HEK293T (cell line): ENCODE measurements around the gene AGBL4.

ENCODE experiments used
- CTCF ChIA-PET: fragments of 350-600 bp; formaldehyde crosslinking; extraction: SDS; loops from one replicate; lab custom pipeline; 2021; ENCODE audit warnings: antibody characterized with exemption, inconsistent platforms; lab: Yijun Ruan, JAX
- POLR2A ChIA-PET: fragments of 350-600 bp; formaldehyde crosslinking; extraction: SDS; loops from one replicate; lab custom pipeline; 2020; ENCODE audit warnings: antibody characterized with exemption, inconsistent platforms; lab: Yijun Ruan, JAX
- DNase-seq: peaks from one replicate; pipeline ENCODE4 v3.0.0; 2012; ENCODE audit warnings: mixed read lengths; ENCODE audit errors: extremely low spot score
- ARNT ChIP-seq: fragments of 450-650 bp; IDR thresholded peaks from 2 replicates; pipeline ENCODE4 v1.6.1; 2017; ENCODE audit warnings: mild to moderate bottlenecking
- BHLHE40 ChIP-seq: fragments of 450-650 bp; IDR thresholded peaks from 2 replicates; pipeline ENCODE4 v1.6.1; 2016; ENCODE audit warnings: mild to moderate bottlenecking, moderate library complexity, borderline replicate concordance
- CTBP1 ChIP-seq: fragments of 450-650 bp; IDR thresholded peaks from 2 replicates; pipeline ENCODE4 v1.6.1; 2016; ENCODE audit warnings: borderline replicate concordance
- ELF4 ChIP-seq: fragments of 450-650 bp; IDR thresholded peaks from 2 replicates; pipeline ENCODE4 v1.6.1; 2017; ENCODE audit warnings: antibody characterized with exemption
- FOXA1 ChIP-seq: fragments of 450-650 bp; IDR thresholded peaks from 2 replicates; pipeline ENCODE4 v1.6.1; 2016; ENCODE audit warnings: mild to moderate bottlenecking
- FOXK2 ChIP-seq: fragments of 450-650 bp; IDR thresholded peaks from 2 replicates; pipeline ENCODE4 v1.6.1; 2016; ENCODE audit warnings: mild to moderate bottlenecking
- FOXM1 ChIP-seq: fragments of 450-650 bp; IDR thresholded peaks from 2 replicates; pipeline ENCODE4 v1.6.1; 2017; ENCODE audit warnings: mild to moderate bottlenecking, borderline replicate concordance
- HDGF ChIP-seq: fragments of 450-650 bp; IDR thresholded peaks from 2 replicates; pipeline ENCODE4 v1.6.1; 2017; ENCODE audit warnings: antibody characterized with exemption, borderline replicate concordance
- L3MBTL2 ChIP-seq: fragments of 450-650 bp; conservative IDR thresholded peaks from 2 replicates; pipeline ENCODE4 v1.6.1; 2016; ENCODE audit warnings: mild to moderate bottlenecking
- LEF1 ChIP-seq: fragments of 450-650 bp; IDR thresholded peaks from 2 replicates; pipeline ENCODE4 v1.6.1; 2017; ENCODE audit warnings: mild to moderate bottlenecking, borderline replicate concordance
- NFRKB ChIP-seq: fragments of 450-650 bp; IDR thresholded peaks from 2 replicates; pipeline ENCODE4 v1.6.1; 2016; ENCODE audit warnings: mild to moderate bottlenecking, moderate library complexity
- SP1 ChIP-seq: fragments of 450-650 bp; IDR thresholded peaks from 2 replicates; pipeline ENCODE4 v1.6.1; 2017
- SUZ12 ChIP-seq: fragments of 450-650 bp; IDR thresholded peaks from 2 replicates; pipeline ENCODE4 v1.6.1; 2016; ENCODE audit warnings: mild to moderate bottlenecking
- TARDBP ChIP-seq: fragments of 450-650 bp; IDR thresholded peaks from 2 replicates; pipeline ENCODE4 v1.6.1; 2016
- ZNF384 ChIP-seq: fragments of 450-650 bp; IDR thresholded peaks from 2 replicates; pipeline ENCODE4 v1.6.1; 2016
- TF ChIP-seq, protein P1 (sequence below): fragments of 450-650 bp; IDR thresholded peaks from 2 replicates; pipeline ENCODE4 v1.6.1; 2016

Gene AGBL4

GRCh38 chr1:48999321-48999720, 1024.4 kb downstream of the AGBL4 start:
- no peak for DNase-seq
- CTCF ChIA-PET = no interaction called here
- TF ChIP-seq BHLHE40 = no peak
- no peak for TF ChIP-seq CTBP1
- no peak for TF ChIP-seq LEF1
- POLR2A ChIA-PET = no interaction called here

GRCh38 chr1:48996311-48996710, 1027.4 kb downstream of the AGBL4 start:
- DNase-seq = no peak
- ChIA-PET POLR2A (no interaction called here), CTCF (no interaction called here)
- TF ChIP-seq, protein P1, sequence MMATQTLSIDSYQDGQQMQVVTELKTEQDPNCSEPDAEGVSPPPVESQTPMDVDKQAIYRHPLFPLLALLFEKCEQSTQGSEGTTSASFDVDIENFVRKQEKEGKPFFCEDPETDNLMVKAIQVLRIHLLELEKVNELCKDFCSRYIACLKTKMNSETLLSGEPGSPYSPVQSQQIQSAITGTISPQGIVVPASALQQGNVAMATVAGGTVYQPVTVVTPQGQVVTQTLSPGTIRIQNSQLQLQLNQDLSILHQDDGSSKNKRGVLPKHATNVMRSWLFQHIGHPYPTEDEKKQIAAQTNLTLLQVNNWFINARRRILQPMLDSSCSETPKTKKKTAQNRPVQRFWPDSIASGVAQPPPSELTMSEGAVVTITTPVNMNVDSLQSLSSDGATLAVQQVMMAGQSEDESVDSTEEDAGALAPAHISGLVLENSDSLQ = no peak
- TF ChIP-seq FOXM1 (no peak), LEF1 (no peak), FOXA1 (no peak), ELF4 (no peak), L3MBTL2 (no peak), CTBP1 (no peak), FOXK2 (no peak), SUZ12 (no peak), NFRKB (no peak), TARDBP (no peak), ARNT (no peak), SP1 (no peak)

DNA sequence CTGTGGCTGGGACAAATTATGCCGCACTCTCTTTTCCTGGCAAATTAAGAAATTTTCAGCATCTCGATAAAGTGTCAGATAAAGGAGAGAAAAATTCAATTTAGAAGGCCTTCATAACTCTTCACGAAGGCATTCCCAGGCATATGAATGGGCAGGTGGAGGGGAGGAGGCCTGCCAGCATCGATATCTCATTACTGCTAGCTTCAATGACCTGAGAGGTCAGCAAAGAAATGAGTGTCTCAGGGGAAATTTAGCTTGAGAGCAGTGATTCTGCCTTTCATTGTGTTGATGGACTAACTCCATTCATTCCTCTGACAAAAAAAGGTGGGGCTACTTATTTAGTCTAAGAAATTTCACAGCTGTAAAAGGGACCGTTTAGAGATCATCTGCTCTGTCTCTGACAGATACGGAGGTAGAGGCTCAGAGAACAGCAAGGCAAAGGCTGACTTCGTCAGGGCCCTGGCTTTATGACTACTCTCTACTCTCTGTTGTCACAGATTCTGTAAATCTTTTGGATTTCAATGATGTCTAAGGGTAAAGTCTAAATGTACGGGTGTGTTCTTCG, 1035.0 kb downstream of the AGBL4 start:
- TF ChIP-seq HDGF (no peak), TARDBP (no peak), ELF4 (no peak), SUZ12 (no peak), FOXA1 (no peak), ZNF384 (no peak)
- POLR2A ChIA-PET = no interaction called here
- CTCF ChIA-PET = no interaction called here
- DNase-seq = no peak

- no peak for DNase-seq
- POLR2A ChIA-PET = no interaction called here
- TF ChIP-seq TARDBP (no peak), ARNT (no peak), SP1 (no peak), CTBP1 (no peak), L3MBTL2 (no peak), LEF1 (no peak), NFRKB (no peak), HDGF (no peak), SUZ12 (no peak), ZNF384 (no peak), FOXK2 (no peak), ELF4 (no peak), FOXM1 (no peak), FOXA1 (no peak), BHLHE40 (no peak)
- TF ChIP-seq, protein P1 = no peak
- CTCF ChIA-PET = no interaction called here
Measured at GRCh38 chr1:48979940-48980339, 1043.8 kb downstream of the AGBL4 start.

DNA sequence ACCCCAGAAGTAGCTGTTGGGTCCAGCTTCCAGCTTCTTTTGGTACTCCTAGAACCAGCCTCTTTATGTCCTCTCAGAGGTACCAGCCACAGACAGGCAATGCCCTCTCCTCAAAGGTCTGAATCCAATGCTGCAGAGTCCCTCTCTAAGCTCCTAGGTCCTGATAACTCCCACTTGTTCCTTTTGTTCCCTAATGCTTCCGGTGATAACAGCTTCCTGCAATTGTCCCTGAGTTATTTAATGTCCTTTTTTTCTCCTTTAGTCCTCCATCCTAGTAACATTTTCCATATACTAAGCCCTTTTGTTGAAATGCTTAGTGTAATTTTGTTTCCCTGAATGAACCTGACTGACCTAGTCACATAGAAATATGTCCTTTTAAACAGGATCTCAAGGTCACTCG, 1045.3 kb downstream of the AGBL4 start:
- POLR2A ChIA-PET = no interaction called here
- DNase-seq = no peak
- CTCF ChIA-PET = no interaction called here
- no peak for TF ChIP-seq FOXM1
- TF ChIP-seq SUZ12 = no peak
- TF ChIP-seq BHLHE40 = no peak
- no peak for TF ChIP-seq SP1
- no peak for TF ChIP-seq ELF4
- no peak for TF ChIP-seq NFRKB
- TF ChIP-seq ARNT = no peak
- TF ChIP-seq, protein P1 = no peak
- TF ChIP-seq ZNF384 = no peak
- no peak for TF ChIP-seq LEF1
- no peak for TF ChIP-seq TARDBP
- TF ChIP-seq L3MBTL2 = no peak
- no peak for TF ChIP-seq FOXK2
- TF ChIP-seq HDGF = no peak
- TF ChIP-seq FOXA1 = no peak
- no peak for TF ChIP-seq CTBP1

GRCh38 chr1:48977273-48977672, 1046.5 kb downstream of the AGBL4 start:
- no peak for DNase-seq
- ChIA-PET POLR2A (no interaction called here), CTCF (no interaction called here)
- no peak for TF ChIP-seq SUZ12

DNA sequence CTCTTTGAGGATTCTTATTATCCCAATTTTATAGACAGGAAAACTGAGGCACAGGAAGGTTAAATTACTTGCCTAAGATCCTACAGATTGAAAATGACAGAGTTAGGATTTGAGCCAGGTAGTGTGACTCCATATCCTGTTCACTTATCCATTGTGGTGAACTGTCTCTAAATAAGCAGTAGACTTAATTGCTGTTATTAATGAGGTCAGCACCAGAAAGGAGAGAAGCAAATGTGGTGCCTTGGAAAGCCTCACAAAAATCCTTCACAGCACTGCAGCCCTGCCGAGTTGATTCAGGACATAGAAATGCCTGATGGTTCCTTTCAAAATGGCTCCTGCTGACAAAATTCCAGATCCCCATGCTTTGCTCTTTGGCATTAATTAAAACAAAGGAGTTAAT, 1053.8 kb downstream of the AGBL4 start:
- POLR2A ChIA-PET = no interaction called here
- CTCF ChIA-PET = no interaction called here

More for the DNA sequence above, 1053.8 kb downstream of the AGBL4 start:
- DNase-seq = no peak
- TF ChIP-seq ARNT (no peak), SUZ12 (no peak), BHLHE40 (no peak), TARDBP (no peak), SP1 (no peak), NFRKB (no peak), FOXA1 (no peak), LEF1 (no peak), FOXM1 (no peak), FOXK2 (no peak), ZNF384 (no peak), L3MBTL2 (no peak), CTBP1 (no peak)
- TF ChIP-seq, protein P1 = no peak
